ENCODE results near the gene IFNK.

Gene IFNK

GRCh38 chr9:27511771-27512170 lies 12.3 kb upstream of the IFNK start:
- DNase-seq (ENCODE audit: low read depth in 2 of 2, low spot score in 1 of 2): no peak

- no peak for DNase-seq (ENCODE audit: low read depth in 2 of 2, low spot score in 1 of 2)
Measured at GRCh38 chr9:27514551-27514950, 9.5 kb upstream of the IFNK start.

- DNase-seq (ENCODE audit: low read depth in 2 of 2, low spot score in 1 of 2): no peak
Measured at GRCh38 chr9:27518006-27518405, 6.1 kb upstream of the IFNK start.

DNA sequence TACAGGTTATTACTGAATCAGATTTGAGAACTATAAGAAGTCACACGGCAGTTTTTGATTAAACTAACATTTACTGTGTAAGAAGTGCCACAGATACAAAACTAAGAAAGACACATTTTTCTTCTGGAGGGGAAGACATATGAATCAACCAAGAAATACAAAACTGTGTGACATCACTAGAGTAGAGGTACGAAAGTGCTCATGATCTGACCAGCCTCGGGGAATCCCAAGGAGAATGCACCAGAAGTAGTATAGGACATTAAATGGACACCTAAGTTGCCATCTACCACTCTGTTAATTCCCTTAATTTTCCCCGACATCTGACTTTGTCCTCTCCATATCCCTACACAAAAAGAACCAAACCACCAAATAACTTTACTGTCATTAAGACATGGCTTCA lies 5.3 kb upstream of the IFNK start:
- DNase-seq (ENCODE audit: low read depth in 2 of 2, low spot score in 1 of 2): no peak

- no peak for DNase-seq (ENCODE audit: low read depth in 2 of 2, low spot score in 1 of 2)
Measured at GRCh38 chr9:27519466-27520465, 4.3 kb upstream of the IFNK start.

GRCh38 chr9:27520986-27521385 lies 3.1 kb upstream of the IFNK start:
- no peak for DNase-seq (ENCODE audit: low read depth in 2 of 2, low spot score in 1 of 2)

DNA sequence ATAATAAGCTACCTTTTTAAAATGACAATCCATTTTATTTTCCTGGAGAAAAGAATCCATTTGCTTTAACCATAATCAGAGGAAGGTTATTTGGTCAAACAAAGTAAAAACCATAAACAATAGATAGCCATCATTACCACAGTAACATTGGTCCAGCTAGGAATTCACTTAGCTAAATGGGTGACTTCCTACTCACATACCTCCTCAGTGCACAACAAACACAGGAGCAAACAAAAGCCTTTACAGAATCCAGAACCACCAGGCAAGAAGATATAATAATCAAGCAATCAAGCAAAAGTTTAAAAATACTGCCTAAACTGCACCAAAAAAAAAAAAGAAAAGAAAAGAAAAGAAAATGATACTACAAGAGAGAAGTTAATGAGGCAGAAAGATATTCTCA lies 949 bp upstream of the IFNK start:
- no peak for DNase-seq (ENCODE audit: low read depth in 2 of 2, low spot score in 1 of 2)

- DNase-seq (ENCODE audit: low read depth in 2 of 2, low spot score in 1 of 2): no peak
Measured at GRCh38 chr9:27527702-27528075, 3.6 kb downstream of the IFNK start.

- DNase-seq (ENCODE audit: low read depth in 2 of 2, low spot score in 1 of 2): peak in 1 of 2 donors; percentile 7
Measured at GRCh38 chr9:27528076-27528885, 4.2 kb downstream of the IFNK start.

- DNase-seq (ENCODE audit: low read depth in 2 of 2, low spot score in 1 of 2): peak in 1 of 2 donors; percentile 9
Measured at GRCh38 chr9:27528886-27529315, 4.8 kb downstream of the IFNK start.

GRCh38 chr9:27529316-27530278 lies 5.5 kb downstream of the IFNK start, which contains the start of gene MOB3B:
MOB3B (minus strand) TSS chr9:27529814; CDS start chr9:27455550, 74,264 bp downstream.
- peak; percentile 57 to 59 for DNase-seq (ENCODE audit: low read depth in 2 of 2, low spot score in 1 of 2)

DNA sequence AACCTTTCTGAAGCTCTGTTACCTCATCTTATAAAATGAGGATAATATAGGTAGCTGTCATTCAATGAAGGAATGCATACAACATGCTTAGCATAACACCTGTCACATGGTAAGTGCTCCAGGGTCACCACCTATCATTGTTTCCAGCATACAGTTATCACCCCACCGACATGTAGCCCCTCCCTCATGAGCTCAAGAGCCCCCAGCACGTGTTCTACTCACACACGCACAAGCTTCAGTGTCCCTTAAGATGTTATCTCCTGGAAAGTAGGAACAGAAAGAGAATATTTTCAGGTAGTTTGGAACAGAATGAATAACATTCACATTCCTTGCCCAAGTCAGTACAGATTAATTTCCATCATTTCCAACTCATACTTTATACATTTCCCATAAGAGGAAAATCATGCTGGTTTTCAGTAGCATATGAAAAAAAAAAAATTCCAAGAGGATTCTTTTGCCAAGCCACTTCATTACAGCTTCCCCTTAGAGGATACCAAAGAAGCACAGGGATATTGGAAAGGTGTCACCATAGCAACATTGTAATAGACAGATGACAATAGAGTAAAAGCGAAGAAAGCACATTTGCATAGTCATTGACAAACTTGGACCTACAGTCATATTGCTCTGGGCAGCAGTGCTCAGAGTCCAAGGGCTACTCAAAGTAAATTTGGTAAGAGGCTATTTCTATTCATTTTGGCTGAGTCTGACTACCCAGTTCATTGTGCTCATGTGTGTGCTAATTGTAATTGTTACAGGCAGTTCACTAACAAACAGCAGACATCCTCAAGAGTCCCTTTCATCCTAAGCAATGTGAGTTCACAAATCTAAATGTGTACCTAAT lies 7.0 kb downstream of the IFNK start:
- no peak for DNase-seq (ENCODE audit: low read depth in 2 of 2, low spot score in 1 of 2)

- no peak for DNase-seq (ENCODE audit: low read depth in 2 of 2, low spot score in 1 of 2)
Measured at GRCh38 chr9:27532046-27532445, 8.0 kb downstream of the IFNK start.

DNA sequence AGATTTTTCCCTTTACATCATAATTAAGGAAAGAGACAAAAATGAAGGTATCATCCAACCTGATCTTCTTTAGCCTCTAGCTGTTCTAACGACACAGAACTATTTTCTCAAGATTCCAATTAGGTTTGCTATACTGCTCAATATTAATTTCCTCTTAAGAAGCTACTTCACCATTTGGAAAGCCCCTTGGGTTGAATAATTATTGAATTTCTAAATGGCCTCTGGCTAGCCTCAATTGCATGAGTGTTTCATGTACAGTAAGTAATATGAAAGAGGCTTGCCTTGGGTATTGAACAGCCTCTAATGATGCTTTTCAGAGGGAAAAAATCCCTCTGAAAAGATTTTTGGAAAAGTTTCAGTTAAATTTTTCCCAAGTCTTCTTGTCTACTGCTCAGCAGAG lies 9.2 kb downstream of the IFNK start:
- no peak for DNase-seq (ENCODE audit: low read depth in 2 of 2, low spot score in 1 of 2)

DNA sequence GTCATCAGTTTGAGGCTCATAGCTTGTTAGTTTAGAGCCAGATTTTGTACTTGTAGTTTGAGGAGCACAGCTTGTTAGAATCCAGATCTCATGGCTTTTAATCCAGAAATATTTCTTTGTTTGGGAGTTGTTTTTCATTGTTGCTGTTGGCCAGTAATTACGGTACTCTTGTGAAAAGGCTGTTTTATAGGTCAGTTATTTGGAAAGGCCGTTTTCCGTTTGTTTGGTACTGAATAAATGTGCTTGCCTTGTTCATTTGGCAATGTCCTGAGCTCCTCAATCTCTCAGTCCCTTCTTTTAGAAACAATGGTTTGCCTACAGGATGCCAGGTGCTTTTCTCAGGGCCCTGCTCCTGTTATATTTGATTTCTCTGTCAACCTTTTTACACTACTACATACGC lies 10.0 kb downstream of the IFNK start:
- DNase-seq (ENCODE audit: low read depth in 2 of 2, low spot score in 1 of 2): no peak

DNA sequence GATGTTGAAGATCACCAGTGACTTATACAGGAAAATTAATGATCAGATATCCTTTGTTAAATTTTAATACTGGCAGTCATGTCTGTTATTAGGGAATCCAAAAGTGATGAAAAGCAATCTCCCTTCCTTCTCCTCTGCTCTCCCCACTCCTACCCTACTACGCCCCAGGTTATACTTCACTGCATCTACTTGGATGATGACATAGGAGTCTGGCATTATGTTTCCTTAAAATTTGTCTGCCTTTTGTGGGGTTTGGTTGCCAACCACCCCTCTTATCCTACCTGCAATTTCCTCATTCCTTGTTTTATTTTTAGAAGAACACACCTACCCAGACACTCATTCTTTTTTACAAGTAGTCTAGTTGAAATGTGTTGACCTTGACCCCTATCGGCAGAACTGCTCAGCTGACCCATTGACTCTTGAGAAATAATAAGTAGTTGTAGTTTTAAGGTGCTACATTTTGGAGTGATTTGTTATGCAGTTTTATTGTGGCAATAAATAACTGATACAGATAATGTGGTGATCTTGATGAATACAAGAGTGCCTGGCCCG lies 10.6 kb downstream of the IFNK start:
- no peak for DNase-seq (ENCODE audit: low read depth in 2 of 2, low spot score in 1 of 2)

DNA sequence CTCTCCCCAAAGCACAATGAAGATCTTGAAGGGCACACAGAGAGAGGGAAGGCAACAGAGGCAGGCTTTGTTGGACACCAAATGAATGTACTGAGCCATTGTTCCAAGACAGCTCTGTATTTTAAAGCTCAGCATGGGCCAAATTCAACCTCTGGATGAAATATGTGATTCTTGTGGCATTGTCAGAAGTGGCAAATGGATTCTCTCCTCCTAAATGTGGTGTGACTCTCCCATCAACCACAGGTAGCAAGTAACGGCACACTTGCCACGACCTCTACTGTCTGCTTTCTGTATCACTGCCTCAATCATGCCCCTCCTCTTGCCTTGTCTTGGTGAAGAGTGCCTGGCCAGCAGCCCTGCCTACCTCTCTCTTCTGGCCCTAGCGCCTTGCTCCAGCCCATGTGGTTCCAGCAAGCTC lies 11.6 kb downstream of the IFNK start:
- no peak for DNase-seq (ENCODE audit: low read depth in 2 of 2, low spot score in 1 of 2)

DNA sequence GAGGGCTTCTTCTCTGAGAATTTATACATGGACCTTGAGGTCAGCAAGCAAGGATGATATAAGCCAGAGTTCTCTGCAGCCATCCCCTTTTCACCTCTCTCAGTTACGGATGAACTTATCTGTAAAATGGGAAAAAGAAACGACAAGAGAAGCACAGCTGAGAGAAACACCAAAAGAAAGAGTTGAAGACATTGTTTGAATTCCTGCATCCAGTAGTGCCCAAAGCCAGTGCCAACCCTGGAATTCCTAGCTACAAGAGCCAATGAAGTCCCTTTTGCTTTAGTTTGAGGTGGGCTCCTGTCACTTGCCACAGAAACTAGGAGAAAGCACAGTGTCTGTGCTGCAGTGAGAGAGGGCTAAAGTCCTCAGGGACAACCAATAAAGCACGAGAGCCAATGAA lies 12.1 kb downstream of the IFNK start:
- DNase-seq (ENCODE audit: low read depth in 2 of 2, low spot score in 1 of 2): no peak

DNA sequence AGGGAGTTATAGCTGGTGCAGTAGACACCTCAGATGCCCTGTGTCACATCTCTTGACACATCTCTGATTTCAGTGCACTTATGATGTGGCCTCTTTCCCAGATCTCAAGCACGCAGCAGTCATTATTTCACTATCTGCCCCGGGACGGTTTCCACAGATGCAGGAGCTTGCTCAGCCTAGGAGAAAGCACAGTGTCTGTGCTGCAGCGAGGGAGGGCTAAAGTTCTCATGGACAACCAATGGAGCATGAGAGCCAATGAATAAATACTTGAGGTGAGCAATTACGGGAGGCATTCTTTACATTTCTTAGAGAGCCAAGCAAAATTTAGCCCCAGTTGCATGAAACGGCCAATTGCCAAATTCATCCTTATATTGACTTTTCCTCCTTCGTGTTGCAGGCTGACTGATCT lies 12.9 kb downstream of the IFNK start:
- no peak for DNase-seq (ENCODE audit: low read depth in 2 of 2, low spot score in 1 of 2)

DNA sequence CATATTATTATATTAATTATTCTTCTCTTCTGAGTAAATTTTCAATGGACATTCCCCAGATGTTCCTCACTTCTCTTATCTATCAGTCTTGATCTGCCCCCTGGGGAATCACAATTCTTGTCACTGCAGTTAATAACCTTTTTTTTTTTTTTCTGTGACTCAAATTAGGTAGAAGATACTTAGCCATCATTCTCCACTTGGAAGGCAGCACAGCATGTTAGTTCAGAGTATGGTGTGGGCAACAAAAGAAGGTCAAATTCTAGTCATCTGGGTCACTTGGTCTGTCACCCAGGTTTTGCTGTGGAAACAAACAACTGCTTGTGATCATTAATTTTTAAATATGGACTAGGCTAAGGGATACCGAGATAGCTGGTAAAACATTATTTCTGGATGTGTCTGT lies 13.7 kb downstream of the IFNK start:
- no peak for DNase-seq (ENCODE audit: low read depth in 2 of 2, low spot score in 1 of 2)

All from stimulated activated CD8-positive, alpha-beta memory T cell treated with anti-CD3 and anti-CD28 coated beads, Interleukin-4, amount 100 ng/mL, for 1 hour (primary cell).